HCT116 (cell line): ENCODE results near the gene KLHDC3. TPM values are rescaled to one million over a fixed set of nuclear protein-coding genes. Genes with fewer than 3 reads are reported as not detected.

Source experiments
- ATAC-seq: fragments of 200-7000 bp; cut with Tn5 transposase; 2 replicates; pipeline ENCODE4 v1.9.1; 2020; ENCODE audit warnings: mild to moderate bottlenecking, moderate library complexity
- BruUV-seq: library from RNA; stranded (reverse); fragments of 400-500 nt; replicated peaks from 2 replicates; lab custom pipeline; 2021; lab: Mats Ljungman, UMichigan
- CTCF ChIA-PET: fragments of 300-600 bp; sonication (Branson Sonifier 250); formaldehyde crosslinking; loops from one replicate; lab custom pipeline; 2021; ENCODE audit warnings: antibody characterized with exemption; lab: Charles Lee
- POLR2A ChIA-PET: fragments of 300-600, 350-600 bp; sonication (Branson Sonifier 250); formaldehyde crosslinking; loops from one replicate; lab custom pipeline; 2021; ENCODE audit warnings: antibody characterized with exemption; lab: Charles Lee
- RAD21 ChIA-PET, 2 experiments: fragments of 300-600 bp; sonication (Branson Sonifier 250); formaldehyde crosslinking; loops; one replicate each; lab custom pipeline; 2023; ENCODE audit warnings: low total read pairs in 2 of 2; ENCODE audit not compliant: uncharacterized antibody in 2 of 2, unreplicated experiment in 2 of 2, low non-redundant PET in 1 of 2; lab: Charles Lee
- DNase-seq: peaks from one replicate; pipeline ENCODE4 v3.0.0-alpha.2; 2010; ENCODE audit warnings: low read depth, low spot score
- H2AFZ ChIP-seq: fragments of 200-600 bp; shearing (Covaris generic), sonication (generic); 2 replicates; pipeline ENCODE4 v1.6.1; 2017; ENCODE audit warnings: low read depth, mixed run types, mixed read lengths, antibody characterized with exemption, low read length; ENCODE audit not compliant: poor library complexity, severe bottlenecking
- H3K27ac ChIP-seq: 2 replicates; pipeline ENCODE4 v1.5.1; 2012; ENCODE audit warnings: low read depth, low read length
- H3K27me3 ChIP-seq: fragments of 200-600 bp; sonication (generic); 2 replicates; pipeline ENCODE4 v1.6.1; 2016; ENCODE audit warnings: mixed run types, low read length, mixed read lengths; ENCODE audit not compliant: insufficient read depth
- H3K36me3 ChIP-seq, 2 experiments: fragments of 200-500 bp in 1 of 2; fragments of 200-600 bp in 1 of 2; sonication (Bioruptor generic) in 1 of 2; sonication (generic) in 1 of 2; 2 replicates each; pipeline versions ENCODE4 v1.5.1 to v1.6.1; 2014 to 2016; ENCODE audit warnings: low read length in 2 of 2, inconsistent platforms in 1 of 2, mixed read lengths in 1 of 2, mixed run types in 1 of 2; ENCODE audit not compliant: insufficient read depth in 2 of 2, control insufficient read depth in 1 of 2
- H3K4me1 ChIP-seq, 2 experiments: fragments of 200-600 bp in 1 of 2; sonication (generic) in 1 of 2; 2 replicates each; pipeline versions ENCODE4 v1.5.1 to v1.6.1; 2012 to 2017; ENCODE audit warnings: low read length in 2 of 2, inconsistent platforms in 1 of 2, mild to moderate bottlenecking in 1 of 2, mixed read lengths in 1 of 2, mixed run types in 1 of 2, moderate library complexity in 1 of 2; ENCODE audit not compliant: insufficient read depth in 2 of 2, control insufficient read depth in 1 of 2
- H3K4me2 ChIP-seq: fragments of 200-600 bp; sonication (generic); 2 replicates; pipeline ENCODE4 v1.6.1; 2017; ENCODE audit warnings: mixed run types, low read length, mixed read lengths
- H3K4me3 ChIP-seq, 2 experiments: fragments of 200-600 bp in 1 of 2; sonication (generic) in 1 of 2; replicated peaks in 1 of 2; 2 replicates each; pipeline ENCODE4 v1.5.1; 2011 to 2016; ENCODE audit warnings: low read length in 2 of 2, control low read depth in 1 of 2, low read depth in 1 of 2, mild to moderate bottlenecking in 1 of 2, mixed read lengths in 1 of 2, mixed run types in 1 of 2
- H3K79me2 ChIP-seq: fragments of 200-600 bp; sonication (generic); 2 replicates; pipeline ENCODE4 v1.6.1; 2017; ENCODE audit warnings: mild to moderate bottlenecking, mixed run types, low read length, moderate library complexity, mixed read lengths; ENCODE audit not compliant: insufficient read depth
- H3K9ac ChIP-seq: fragments of 200-600 bp; sonication (generic); 2 replicates; pipeline ENCODE4 v1.6.1; 2016; ENCODE audit warnings: low read length, mixed read lengths
- H3K9me2 ChIP-seq: fragments of 200-600 bp; sonication (generic), shearing (Covaris generic); 2 replicates; pipeline ENCODE4 v1.6.1; 2017; ENCODE audit warnings: mixed run types, mild to moderate bottlenecking, moderate library complexity; ENCODE audit not compliant: insufficient read depth
- H3K9me3 ChIP-seq, 2 experiments: fragments of 200-500 bp in 1 of 2; fragments of 200-600 bp in 1 of 2; sonication (Bioruptor generic) in 1 of 2; sonication (generic) in 1 of 2; 2 replicates each; pipeline ENCODE4 v1.6.1; 2014 to 2017; ENCODE audit warnings: low read length in 2 of 2, mixed read lengths in 2 of 2, inconsistent platforms in 1 of 2, low read depth in 1 of 2, mild to moderate bottlenecking in 1 of 2, mixed run types in 1 of 2, moderate library complexity in 1 of 2; ENCODE audit not compliant: control insufficient read depth in 1 of 2, insufficient read depth in 1 of 2
- H4K20me1 ChIP-seq: fragments of 200-600 bp; sonication (generic), shearing (Covaris generic); 2 replicates; pipeline ENCODE4 v1.6.1; 2017; ENCODE audit warnings: mixed run types, mild to moderate bottlenecking, moderate library complexity; ENCODE audit not compliant: insufficient read depth
- ATF3 ChIP-seq: IDR thresholded peaks from 2 replicates; pipeline ENCODE4 v1.6.1; 2012
- CEBPB ChIP-seq: IDR thresholded peaks from 2 replicates; pipeline ENCODE4 v1.6.1; 2012; ENCODE audit warnings: low read depth
- ELF1 ChIP-seq: IDR thresholded peaks from 2 replicates; pipeline ENCODE4 v1.6.1; 2012; ENCODE audit warnings: low read depth, borderline replicate concordance
- EZH2 ChIP-seq: fragments of 200-600 bp; sonication (generic); IDR thresholded peaks from 2 replicates; pipeline ENCODE4 v1.6.1; 2017; ENCODE audit warnings: antibody characterized with exemption, mixed run types
- POLR2AphosphoS5 ChIP-seq: IDR thresholded peaks from 2 replicates; pipeline ENCODE4 v1.6.1; 2011; ENCODE audit warnings: mild to moderate bottlenecking, low read depth, low read length, moderate library complexity
- RAD21 ChIP-seq: IDR thresholded peaks from 2 replicates; pipeline ENCODE4 v1.6.1; 2012; ENCODE audit warnings: low read depth, mild to moderate bottlenecking
- SIN3A ChIP-seq: IDR thresholded peaks from 2 replicates; pipeline ENCODE4 v1.6.1; 2012; ENCODE audit warnings: low read depth
- SP1 ChIP-seq: IDR thresholded peaks from 2 replicates; pipeline ENCODE4 v1.6.1; 2012; ENCODE audit warnings: low read depth
- ZNF274 ChIP-seq: fragments of 200-500 bp; sonication (Bioruptor generic); IDR thresholded peaks from 2 replicates; pipeline ENCODE4 v1.6.1; 2014; ENCODE audit warnings: mild to moderate bottlenecking, low read depth, low read length, inconsistent platforms
- intact Hi-C: fragments of 100-400 bp; cut with micrococcal nuclease; formaldehyde crosslinking; loops from 2 replicates; pipeline ENCODE4 v1.10.0; 2022
- total RNA-seq: library from RNA; stranded (reverse); gene quantifications from one replicate; pipeline ENCODE4 v1.2.1, GENCODE V29; 2021; ENCODE audit not compliant: unreplicated experiment
- TF ChIP-seq, protein P1 (sequence below), 3 experiments: fragments of 200-600 bp in 1 of 3; sonication (generic) in 1 of 3; IDR thresholded peaks in 2 of 3; conservative IDR thresholded peaks in 1 of 3; 2 replicates each; pipeline ENCODE4 v1.5.1; 2012 to 2017; ENCODE audit warnings: low read depth in 2 of 3, low read length in 2 of 3, antibody characterized with exemption in 1 of 3, borderline replicate concordance in 1 of 3, control low read depth in 1 of 3, mild to moderate bottlenecking in 1 of 3, mixed read lengths in 1 of 3, mixed run types in 1 of 3, moderate library complexity in 1 of 3; ENCODE audit not compliant: insufficient read depth in 1 of 3

Gene KLHDC3
- total RNA-seq, 1 experiment from 2014 or later = 67.2 TPM

GRCh38 chr6:43054206-43054943, 40.3 kb downstream of the KLHDC3 start (continued):
- TF ChIP-seq CEBPB (no peak), ELF1 (no peak), SIN3A (no peak), ZNF274 (no peak), POLR2AphosphoS5 (no peak), EZH2 (no peak), SP1 (no peak), RAD21 (no peak), ATF3 (no peak)
- TF ChIP-seq, protein P1, sequence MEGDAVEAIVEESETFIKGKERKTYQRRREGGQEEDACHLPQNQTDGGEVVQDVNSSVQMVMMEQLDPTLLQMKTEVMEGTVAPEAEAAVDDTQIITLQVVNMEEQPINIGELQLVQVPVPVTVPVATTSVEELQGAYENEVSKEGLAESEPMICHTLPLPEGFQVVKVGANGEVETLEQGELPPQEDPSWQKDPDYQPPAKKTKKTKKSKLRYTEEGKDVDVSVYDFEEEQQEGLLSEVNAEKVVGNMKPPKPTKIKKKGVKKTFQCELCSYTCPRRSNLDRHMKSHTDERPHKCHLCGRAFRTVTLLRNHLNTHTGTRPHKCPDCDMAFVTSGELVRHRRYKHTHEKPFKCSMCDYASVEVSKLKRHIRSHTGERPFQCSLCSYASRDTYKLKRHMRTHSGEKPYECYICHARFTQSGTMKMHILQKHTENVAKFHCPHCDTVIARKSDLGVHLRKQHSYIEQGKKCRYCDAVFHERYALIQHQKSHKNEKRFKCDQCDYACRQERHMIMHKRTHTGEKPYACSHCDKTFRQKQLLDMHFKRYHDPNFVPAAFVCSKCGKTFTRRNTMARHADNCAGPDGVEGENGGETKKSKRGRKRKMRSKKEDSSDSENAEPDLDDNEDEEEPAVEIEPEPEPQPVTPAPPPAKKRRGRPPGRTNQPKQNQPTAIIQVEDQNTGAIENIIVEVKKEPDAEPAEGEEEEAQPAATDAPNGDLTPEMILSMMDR (IDR thresholded peaks at IDR 0.05 in 2 of 3, conservative IDR thresholded peaks at IDR 0.05 in 1 of 3; ENCODE audit: borderline replicate concordance in 1 of 3, insufficient read depth in 1 of 3, low read depth in 2 of 3, low read length in 2 of 3) = no peak

DNA sequence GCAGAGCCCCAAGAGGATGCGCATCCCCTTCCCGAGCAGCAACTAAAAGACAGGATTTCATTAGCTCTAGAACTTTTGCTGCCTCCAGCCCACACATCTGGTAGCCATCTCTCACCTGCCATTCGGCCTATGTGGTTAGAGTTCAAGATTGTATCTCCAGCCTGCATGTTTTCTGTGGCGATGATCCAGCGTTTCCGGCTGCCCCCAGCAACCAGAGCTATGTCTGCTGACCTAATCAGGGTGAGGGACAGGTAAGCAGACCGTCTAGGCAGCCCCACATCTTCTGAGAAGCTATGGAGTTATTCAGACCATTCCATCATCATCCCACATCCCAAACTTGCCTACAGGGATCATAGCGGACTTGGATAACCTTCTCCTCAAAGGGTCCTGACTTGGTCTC, 41.9 kb downstream of the KLHDC3 start:
- no peak for DNase-seq
- intact Hi-C loops = loop anchor here (5.0 kb wide), 3 partner anchors 44 to 116 kb away; partner anchors contain the start of genes KLHDC3, MEA1 and SRF
- POLR2A ChIA-PET = interaction anchor here (1.2 kb wide), 1 partner anchor 42 kb away, joined by 4 read pairs; the partner anchor contains the start of genes KLHDC3 and MEA1
- H3K27me3 ChIP-seq = no peaks in the 10 kb centered on the region
- H2AFZ ChIP-seq = no peak overlapping the region
- no peak for TF ChIP-seq CEBPB
- H3K36me3 ChIP-seq = peaks cover 0 to 19% of the 10 kb centered on the region in 2 experiments; a peak in 1 of 4 replicates
- CTCF ChIA-PET = no interaction called here
- H3K9me2 ChIP-seq = no peaks in the 10 kb centered on the region
- no peak overlapping the region for H3K4me2 ChIP-seq
- no peak overlapping the region for H3K9ac ChIP-seq
- ATAC-seq = no peak
- no peaks in the 10 kb centered on the region for H3K9me3 ChIP-seq
- BruUV-seq = no TSS peak
- H4K20me1 ChIP-seq = no peaks in the 10 kb centered on the region
- no peak overlapping the region for H3K4me3 ChIP-seq
- RAD21 ChIA-PET = no interaction called here
- peaks cover 13 to 41% of the 10 kb centered on the region in 2 experiments; a peak in 3 of 4 replicates for H3K4me1 ChIP-seq
- peaks cover 44% of the 10 kb centered on the region for H3K79me2 ChIP-seq
- no peak overlapping the region for H3K27ac ChIP-seq
